H1 (cell line): ENCODE data around the gene GPM6B. TPM values are rescaled to one million over a fixed set of nuclear protein-coding genes. Genes with fewer than 3 reads are reported as not detected.

Experiments used
- EP300 ChIP-seq, 2 experiments: IDR thresholded peaks; 1 replicate in 1 of 2; 2 replicates in 1 of 2; pipeline ENCODE4 v1.6.1; 2011 to 2012; ENCODE audit warnings: low read depth in 2 of 2, low read length in 2 of 2, mild to moderate bottlenecking in 2 of 2, borderline replicate concordance in 1 of 2, inconsistent platforms in 1 of 2, moderate library complexity in 1 of 2
- SAP30 ChIP-seq: fragments of 300-600 bp; sonication (generic); IDR thresholded peaks from 2 replicates; pipeline ENCODE4 v1.7.1; 2012; ENCODE audit warnings: low read length, moderate library complexity, mild to moderate bottlenecking, inconsistent platforms; ENCODE audit not compliant: insufficient read depth, insufficient replicate concordance
- SP2 ChIP-seq: IDR thresholded peaks from 2 replicates; pipeline ENCODE4 v1.6.1; 2012; ENCODE audit warnings: mild to moderate bottlenecking, low read length, inconsistent platforms
- polyA plus RNA-seq, 7 experiments: library from polyadenylated mRNA; depleted of rRNA in 3 of 7; stranded (reverse) in 5 of 7; unstranded in 2 of 7; fragments of >200 nt in 5 of 7; fragments of 200-250 nt in 2 of 7; gene quantifications; 1 replicate in 5 of 7; 2 replicates in 1 of 7; 4 replicates in 1 of 7; pipeline versions ENCODE4 v1.2.1 to v1.2.3, GENCODE V29; 2011 to 2013; ENCODE audit warnings: missing spikeins in 2 of 7, mixed read lengths in 2 of 7
- total RNA-seq: library from RNA; stranded (reverse); fragmentation: NEBNext Ultra II Directional; extraction: Animal tissue kit (Norgen Biotek cat#: 25700); gene quantifications from 2 replicates; pipeline ENCODE4 v1.2.1, GENCODE V29; 2021

The GPM6B gene
- total and polyA plus RNA-seq, 2 of the 8 experiments (the other 6 are each of a cell fraction or from before 2014, with no cell fraction given) = 132 to 175 TPM

DNA sequence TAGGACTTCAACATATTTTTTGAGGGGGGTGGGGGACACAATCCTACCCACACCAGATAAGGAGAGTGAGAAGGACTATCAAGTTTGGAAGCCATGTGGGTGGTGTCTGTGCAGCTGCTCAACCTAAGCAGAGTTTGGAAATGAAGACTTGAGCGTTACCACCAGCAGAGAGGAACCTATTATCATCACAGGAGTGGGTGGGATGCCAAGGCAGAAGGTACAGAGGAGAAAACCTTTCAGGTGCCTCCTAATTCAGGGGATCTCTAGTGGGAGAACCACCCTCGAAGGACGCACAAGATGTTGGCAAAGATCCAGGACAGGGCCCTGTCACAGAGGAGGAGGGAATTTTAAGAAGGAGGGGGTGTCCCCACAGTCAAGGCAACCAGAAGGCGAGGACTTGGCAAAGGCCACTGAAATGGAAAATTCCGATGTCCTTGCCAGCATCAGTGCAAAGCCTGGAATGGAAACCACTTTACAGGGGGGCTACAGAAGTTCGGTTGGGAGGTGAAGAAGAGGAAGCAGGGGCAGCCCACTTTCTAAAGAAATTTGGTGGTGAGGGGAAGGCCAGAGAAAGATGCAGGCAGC lies 8.4 kb upstream of the GPM6B start (continued):
- no peak for TF ChIP-seq SP2
- no peak for TF ChIP-seq EP300 (IDR thresholded peaks at IDR 0.05; ENCODE audit: borderline replicate concordance in 1 of 2, low read depth in 2 of 2, low read length in 2 of 2)
- TF ChIP-seq SAP30 = no peak
